Activated B cell treated with CpG ODN at 0.5 μM for 24 hours (primary cell): Measurements from ENCODE around the gene CDHR2. TPM values are rescaled to one million over a fixed set of nuclear protein-coding genes. Genes with fewer than 3 reads are reported as not detected.

Source experiments
- ATAC-seq: fragments of 200-7000 bp; cut with Tn5 transposase; one replicate; pipeline ENCODE4 v1.10.0; 2021; ENCODE audit warnings: low read depth, mild to moderate bottlenecking, moderate library complexity
- CTCF ChIA-PET: fragments of 350-600 bp; sonication (Branson Sonifier 250); formaldehyde crosslinking; loops from one replicate; lab custom pipeline; 2021; ENCODE audit warnings: antibody characterized with exemption; lab: Charles Lee
- POLR2A ChIA-PET: fragments of 350-600 bp; sonication (Branson Sonifier 250); formaldehyde crosslinking; loops from one replicate; lab custom pipeline; 2021; ENCODE audit warnings: antibody characterized with exemption; lab: Charles Lee
- DNase-seq: peaks from one replicate; pipeline ENCODE4 v3.0.0; 2022
- H3K27ac Mint-ChIP-seq: one replicate; pipeline ENCODE4 v1.8.0; 2020; ENCODE audit warnings: mixed read lengths
- H3K27me3 Mint-ChIP-seq: one replicate; pipeline ENCODE4 v1.8.0; 2021; ENCODE audit warnings: mixed read lengths
- H3K36me3 Mint-ChIP-seq: one replicate; pipeline ENCODE4 v1.8.0; 2021; ENCODE audit warnings: low read depth, mixed read lengths
- H3K4me1 Mint-ChIP-seq: one replicate; pipeline ENCODE4 v1.8.0; 2021; ENCODE audit warnings: mixed read lengths
- H3K4me3 Mint-ChIP-seq: one replicate; pipeline ENCODE4 v1.8.0; 2020; ENCODE audit warnings: mild to moderate bottlenecking, mixed read lengths
- H3K9me3 Mint-ChIP-seq: one replicate; pipeline ENCODE4 v1.8.0; 2020; ENCODE audit warnings: mixed read lengths
- CTCF ChIP-seq: fragments of 200-600 bp; IDR thresholded peaks from one replicate; pipeline ENCODE4 v1.8.0; 2022; ENCODE audit warnings: antibody characterized with exemption, mild to moderate bottlenecking
- intact Hi-C: fragments of 100-400 bp; cut with micrococcal nuclease; formaldehyde crosslinking; loops from one replicate; pipeline ENCODE4 v1.15.1; 2024
- total RNA-seq: library from RNA; stranded (reverse); gene quantifications from 2 replicates; pipeline ENCODE4 v1.2.3, GENCODE V29; 2022

Gene CDHR2
- total RNA-seq, 1 donor from 2014 or later = 0.31 TPM

- intact Hi-C loops = no loop called here
- H3K27ac Mint-ChIP-seq = peak overlapping the region; percentile 65
- peak overlapping the region; percentile 87 for H3K4me3 Mint-ChIP-seq
- peaks cover 10% of the 10 kb centered on the region for H3K4me1 Mint-ChIP-seq
- peak; percentile 61 for ATAC-seq
- ChIA-PET CTCF (no interaction called here), POLR2A (interaction anchor here (1.9 kb wide), 1 partner anchor 73 kb away, joined by 5 read pairs; no protein-coding TSS in a partner anchor)
- H3K27me3 Mint-ChIP-seq = peaks cover 18% of the 10 kb centered on the region
- no peaks in the 10 kb centered on the region for H3K36me3 Mint-ChIP-seq
- no peaks in the 10 kb centered on the region for H3K9me3 Mint-ChIP-seq
- DNase-seq = peak; percentile 45
- no peak for TF ChIP-seq CTCF
Observed at GRCh38 chr5:176608937-176609723, 60.0 kb downstream of the CDHR2 start.

- TF ChIP-seq CTCF = no peak
- H3K4me3 Mint-ChIP-seq = peak within 1 kb of the TSS; percentile 87
- peak; percentile 74 for ATAC-seq
- peaks cover 10% of the 10 kb centered on the region for H3K4me1 Mint-ChIP-seq
- ChIA-PET POLR2A (interaction anchor here (1.9 kb wide), 1 partner anchor 74 kb away, joined by 5 read pairs; no protein-coding TSS in a partner anchor), CTCF (no interaction called here)
- no peaks in the 10 kb centered on the region for H3K36me3 Mint-ChIP-seq
- peaks cover 18% of the 10 kb centered on the region for H3K27me3 Mint-ChIP-seq
- intact Hi-C loops = loop anchor here (1.0 kb wide), 2 partner anchors 20 to 37 kb away; partner anchors contain the start of genes EIF4E1B, SNCB and TSPAN17
- DNase-seq = peak; percentile 82
- H3K9me3 Mint-ChIP-seq = no peaks in the 10 kb centered on the region
- H3K27ac Mint-ChIP-seq = peak within 1 kb of the TSS; percentile 65
Observed at GRCh38 chr5:176609724-176610434, 60.7 kb downstream of the CDHR2 start, which contains the start of gene GPRIN1. Gene GPRIN1, minus strand, starts transcription at chr5:176610156. Its CDS starts 10,322 bp downstream, at chr5:176599834.

GRCh38 chr5:176610435-176610773, 61.3 kb downstream of the CDHR2 start:
- ATAC-seq (peak; percentile 16), DNase-seq (no peak)
- intact Hi-C loops = loop anchor here (1.0 kb wide), 2 partner anchors 20 to 37 kb away; partner anchors contain the start of genes EIF4E1B, SNCB and TSPAN17
- no peaks in the 10 kb centered on the region for H3K36me3 Mint-ChIP-seq
- peaks cover 20% of the 10 kb centered on the region for H3K27me3 Mint-ChIP-seq
- TF ChIP-seq CTCF = no peak
- H3K27ac Mint-ChIP-seq = no peak overlapping the region
- H3K4me1 Mint-ChIP-seq = peaks cover 10% of the 10 kb centered on the region
- CTCF ChIA-PET = no interaction called here
- peak overlapping the region; percentile 80 for H3K4me3 Mint-ChIP-seq
- H3K9me3 Mint-ChIP-seq = no peaks in the 10 kb centered on the region
- POLR2A ChIA-PET = no interaction called here

GRCh38 chr5:176611435-176611834, 62.3 kb downstream of the CDHR2 start:
- ATAC-seq (no peak), DNase-seq (no peak)
- no peak overlapping the region for H3K27ac Mint-ChIP-seq
- H3K27me3 Mint-ChIP-seq = peaks cover 29% of the 10 kb centered on the region
- no peak overlapping the region for H3K4me3 Mint-ChIP-seq
- H3K4me1 Mint-ChIP-seq = peaks cover 10% of the 10 kb centered on the region
- ChIA-PET POLR2A (no interaction called here), CTCF (no interaction called here)
- TF ChIP-seq CTCF = no peak
- no peaks in the 10 kb centered on the region for H3K9me3 Mint-ChIP-seq
- intact Hi-C loops = no loop called here
- H3K36me3 Mint-ChIP-seq = no peaks in the 10 kb centered on the region

- no peak for DNase-seq
- Mint-ChIP-seq H3K4me3 (peak overlapping the region; percentile 12), H3K4me1 (peaks cover 10% of the 10 kb centered on the region), H3K27me3 (peaks cover 34% of the 10 kb centered on the region), H3K27ac (no peak overlapping the region), H3K9me3 (no peaks in the 10 kb centered on the region), H3K36me3 (no peaks in the 10 kb centered on the region)
- ChIA-PET CTCF (no interaction called here), POLR2A (no interaction called here)
- no peak for TF ChIP-seq CTCF
- intact Hi-C loops = no loop called here
- no peak for ATAC-seq
Observed at GRCh38 chr5:176612008-176612407, 62.9 kb downstream of the CDHR2 start.
